Measurements from ENCODE around the gene LPAR1.

The LPAR1 gene

DNA sequence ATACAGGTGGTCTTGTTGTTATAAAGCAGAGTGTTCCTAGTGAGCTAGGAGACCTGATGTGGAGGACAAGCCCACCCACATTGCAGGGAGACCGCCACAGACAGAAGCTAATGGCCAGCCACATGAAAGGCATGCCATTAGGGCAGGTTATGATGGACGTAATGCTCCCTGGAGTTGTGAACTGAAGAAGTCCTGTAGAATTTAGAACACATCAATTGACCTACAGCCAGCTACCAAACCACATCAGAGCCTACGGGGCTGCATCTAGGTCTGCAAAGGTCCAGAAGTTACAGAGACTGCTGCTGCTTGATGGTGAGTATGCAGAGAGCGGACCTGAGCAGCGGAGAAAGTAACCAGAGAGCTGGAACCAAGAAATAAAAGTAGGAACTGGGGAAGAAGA is 116.6 kb downstream of the LPAR1 start:
- DNase-seq (ENCODE audit: low read depth, low spot score): no peak

DNA sequence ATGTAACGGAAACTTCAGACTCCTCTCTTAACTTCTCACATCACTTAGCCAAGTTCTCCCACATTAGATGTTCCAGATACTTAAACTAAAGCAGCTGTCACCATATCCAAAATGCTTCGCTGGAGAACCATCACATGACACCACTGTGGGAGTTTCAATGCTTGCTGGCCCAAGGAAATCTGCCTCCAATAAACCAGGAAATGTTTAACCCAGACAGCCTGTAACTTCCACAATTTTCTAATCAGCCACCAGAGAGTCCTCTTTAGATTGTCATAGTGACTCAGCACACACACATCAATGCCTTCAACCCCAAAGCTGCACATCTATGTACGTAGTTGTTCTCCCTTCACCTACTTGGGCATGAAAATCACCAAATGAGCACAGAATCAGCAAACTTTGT is 118.7 kb downstream of the LPAR1 start:
- no peak for DNase-seq (ENCODE audit: low read depth, low spot score)

DNA sequence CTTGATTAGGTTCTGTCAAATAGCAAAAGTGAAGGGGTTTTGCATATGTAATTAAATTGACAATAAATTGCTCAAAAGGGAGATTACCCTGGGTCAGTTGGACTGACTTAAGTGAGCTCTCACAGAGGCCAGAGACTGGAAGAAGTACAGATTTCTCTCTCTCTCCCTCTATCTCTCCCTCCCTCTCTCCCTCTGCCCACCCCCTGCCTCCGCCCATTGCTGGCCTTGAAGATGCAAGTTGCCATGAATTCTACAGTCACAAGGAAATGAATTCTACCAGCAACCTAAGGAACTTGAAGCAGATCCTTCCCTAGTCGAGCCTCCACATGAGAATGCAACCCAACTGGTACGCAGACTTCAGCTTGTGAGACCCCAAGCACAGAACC is 119.2 kb downstream of the LPAR1 start:
- DNase-seq (ENCODE audit: low read depth, low spot score): no peak

DNA sequence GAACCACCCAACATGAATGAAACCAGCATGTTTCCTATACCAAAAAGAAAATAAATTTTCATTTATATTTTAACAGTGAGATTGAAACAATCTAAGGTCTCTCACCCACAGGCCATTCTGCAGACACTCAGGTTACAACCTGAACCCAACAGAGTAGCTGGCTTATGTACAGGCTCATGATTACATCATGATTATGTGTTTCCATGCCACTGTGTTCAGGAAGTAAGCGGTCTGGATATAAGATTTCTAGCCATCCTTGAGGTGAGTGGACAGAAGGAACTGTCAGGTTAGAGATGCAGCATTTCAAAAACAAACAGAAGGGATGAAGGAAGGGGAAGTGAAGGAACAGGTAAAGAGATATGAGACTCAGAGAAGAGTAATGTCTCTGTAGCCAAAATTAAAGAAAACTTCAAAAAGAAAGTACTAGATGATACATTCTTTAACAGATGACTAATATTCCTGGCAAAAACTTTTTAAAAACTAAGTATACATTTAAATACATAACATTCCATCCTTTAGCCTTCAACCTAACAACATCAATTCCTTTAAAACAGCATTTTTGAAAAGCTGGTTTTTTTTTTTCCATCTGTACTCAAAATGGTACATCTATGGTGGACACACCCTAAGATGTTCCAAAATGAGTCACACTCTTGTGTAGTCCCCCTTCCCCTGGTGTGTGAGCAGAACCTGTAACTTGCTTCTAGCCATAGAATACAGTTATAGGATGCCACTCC is 119.8 kb downstream of the LPAR1 start:
- DNase-seq (ENCODE audit: low read depth, low spot score): no peak

DNA sequence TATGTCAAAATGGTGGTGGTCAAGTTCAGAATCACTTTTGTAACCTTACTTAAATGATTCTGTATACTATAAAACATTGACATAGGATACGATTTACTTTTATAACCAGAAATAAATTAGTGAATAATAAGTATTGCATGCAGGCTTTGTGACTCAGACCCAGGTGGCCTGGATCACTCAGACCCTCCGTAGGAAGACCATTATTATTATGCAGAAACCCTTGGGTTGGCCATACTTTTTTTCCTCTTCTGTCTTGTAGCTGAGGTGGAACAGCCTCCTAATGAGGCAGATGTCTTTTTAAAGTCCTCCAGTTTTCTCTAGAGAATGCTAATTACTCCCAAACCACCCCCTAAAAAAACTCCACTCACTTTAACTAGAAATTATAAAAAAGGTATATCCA is 121.9 kb downstream of the LPAR1 start:
- no peak for DNase-seq (ENCODE audit: low read depth, low spot score)

DNA sequence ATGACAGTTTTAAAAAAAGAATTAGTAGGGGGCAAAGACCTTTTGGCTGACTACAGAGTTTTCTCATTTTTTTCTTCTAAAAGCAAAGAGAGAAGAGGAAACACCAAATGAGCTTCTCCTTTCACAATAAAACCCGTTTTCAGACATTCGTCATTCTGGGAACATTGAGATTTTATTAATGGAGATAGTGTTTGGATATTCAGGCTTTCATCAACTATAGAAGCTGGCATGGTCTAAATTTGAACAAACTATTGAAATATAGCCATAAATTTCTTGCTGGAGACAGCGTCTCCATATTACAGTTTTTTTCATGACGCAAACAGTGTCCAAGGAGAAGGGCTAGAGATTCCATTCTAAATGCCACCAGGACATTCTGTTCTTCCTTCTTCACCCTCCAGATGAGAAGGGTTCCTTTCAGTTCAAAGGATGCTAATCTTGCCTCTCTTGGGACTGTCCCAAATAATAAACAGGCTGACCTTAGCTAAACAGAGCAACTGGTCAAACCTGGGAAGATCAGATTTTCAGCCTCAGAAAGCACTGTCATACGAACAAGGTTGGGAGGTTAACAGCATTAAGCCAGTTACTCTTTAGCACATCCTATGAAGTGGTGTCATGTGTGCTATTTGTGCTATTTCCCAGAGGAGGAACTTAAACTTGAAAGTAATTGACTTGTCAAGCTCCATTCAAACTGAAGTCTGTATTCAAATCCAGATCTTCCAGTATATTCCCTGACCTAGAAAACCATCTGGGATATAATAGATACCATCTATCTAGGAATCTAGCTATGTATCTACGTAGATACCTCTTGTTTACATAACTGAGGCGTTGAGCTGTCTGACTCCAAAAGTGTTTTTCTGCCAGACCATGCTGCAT is 125.6 kb downstream of the LPAR1 start:
- no peak for DNase-seq (ENCODE audit: low read depth, low spot score)

DNA sequence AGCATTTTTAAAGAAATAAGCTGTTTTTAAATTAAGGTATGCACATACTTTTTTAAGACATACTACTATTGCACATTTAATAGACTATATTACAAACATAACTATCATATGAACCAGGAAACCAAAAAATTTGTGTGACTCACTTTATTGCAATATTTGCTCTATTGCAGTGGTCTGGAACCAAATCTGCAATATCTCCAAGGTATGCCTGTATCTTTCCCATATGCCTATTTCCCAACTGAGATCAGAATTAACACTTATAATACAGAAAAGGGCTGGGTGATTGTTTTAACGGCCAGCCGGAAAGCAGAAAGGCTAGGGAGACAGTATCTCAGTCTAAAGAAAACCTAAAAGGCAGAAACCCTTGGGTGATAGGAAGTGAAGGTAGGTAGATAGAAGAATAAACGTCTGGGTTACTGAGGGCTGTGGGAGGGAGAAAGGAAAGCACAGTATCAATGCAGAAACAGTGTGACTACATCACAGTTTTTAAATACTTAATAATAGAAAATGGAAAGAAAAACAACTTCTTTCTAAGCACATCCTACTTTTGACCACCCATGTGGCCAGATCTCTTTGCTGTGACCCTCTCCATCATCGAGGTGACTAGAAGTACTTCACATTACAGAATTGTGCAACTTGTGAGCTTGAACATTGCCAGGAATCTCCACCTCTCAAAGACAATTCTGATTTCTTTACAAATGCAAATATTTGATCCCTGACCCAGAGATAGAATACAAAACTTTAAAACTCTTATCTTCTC is 126.4 kb downstream of the LPAR1 start:
- DNase-seq (ENCODE audit: low read depth, low spot score): no peak

DNA sequence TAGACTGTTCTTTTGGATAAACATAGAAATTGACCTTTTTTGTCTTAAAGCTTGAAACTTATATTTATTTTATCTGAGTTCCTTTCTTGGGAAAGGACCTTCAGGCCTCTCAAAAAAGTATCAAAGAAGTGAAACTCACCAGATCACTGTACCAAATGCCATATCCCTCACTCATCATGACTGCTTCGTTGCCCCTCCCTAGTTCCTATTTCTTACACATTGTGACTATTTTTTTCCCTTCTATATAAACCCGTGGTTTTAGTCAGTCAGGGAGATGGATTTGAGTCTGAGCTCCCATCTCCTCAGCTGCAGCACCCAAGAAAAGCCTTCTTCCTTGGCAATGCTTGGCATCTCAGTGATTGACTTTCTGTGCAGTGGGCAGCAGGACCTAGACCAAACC is 129.4 kb downstream of the LPAR1 start:
- no peak for DNase-seq (ENCODE audit: low read depth, low spot score)

DNA sequence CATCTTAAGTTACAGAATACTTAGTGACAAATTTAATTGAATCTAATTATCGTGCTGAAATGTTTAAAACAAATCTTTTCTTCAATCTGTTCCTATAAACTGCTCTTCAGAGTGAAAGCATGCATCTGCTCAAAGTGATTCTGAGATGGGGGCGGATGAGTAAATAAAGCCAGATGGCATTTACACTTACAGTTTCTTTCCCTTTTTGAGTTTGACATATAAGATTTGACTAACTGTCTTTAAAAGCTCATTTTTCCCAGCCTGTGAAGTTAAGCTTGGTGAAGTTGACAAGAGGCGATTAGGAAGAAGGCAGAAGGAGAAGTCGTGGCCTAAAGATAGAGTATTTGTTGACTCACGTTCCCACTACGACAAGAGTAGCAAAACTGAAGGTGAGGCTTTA is 137.4 kb downstream of the LPAR1 start:
- DNase-seq (ENCODE audit: low read depth, low spot score): no peak

DNA sequence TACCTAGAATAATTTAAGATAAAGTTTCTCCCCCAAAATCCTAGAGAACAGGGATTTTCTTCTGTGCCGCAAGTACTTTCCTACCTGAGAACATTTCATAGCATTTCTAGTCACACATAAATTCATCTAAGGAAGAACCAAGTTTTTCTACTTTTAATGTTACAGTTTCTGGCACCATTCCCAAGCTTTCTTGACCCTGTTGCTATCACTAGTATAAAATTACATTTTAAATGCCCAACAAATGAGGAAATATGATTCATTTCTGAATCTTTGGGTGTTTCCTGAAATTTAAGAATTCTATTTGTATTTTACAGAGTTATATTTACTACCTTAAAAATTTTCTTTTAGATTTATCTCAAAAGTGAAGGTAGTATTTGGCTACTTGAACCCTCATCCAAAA is 137.8 kb downstream of the LPAR1 start:
- DNase-seq (ENCODE audit: low read depth, low spot score): no peak

DNA sequence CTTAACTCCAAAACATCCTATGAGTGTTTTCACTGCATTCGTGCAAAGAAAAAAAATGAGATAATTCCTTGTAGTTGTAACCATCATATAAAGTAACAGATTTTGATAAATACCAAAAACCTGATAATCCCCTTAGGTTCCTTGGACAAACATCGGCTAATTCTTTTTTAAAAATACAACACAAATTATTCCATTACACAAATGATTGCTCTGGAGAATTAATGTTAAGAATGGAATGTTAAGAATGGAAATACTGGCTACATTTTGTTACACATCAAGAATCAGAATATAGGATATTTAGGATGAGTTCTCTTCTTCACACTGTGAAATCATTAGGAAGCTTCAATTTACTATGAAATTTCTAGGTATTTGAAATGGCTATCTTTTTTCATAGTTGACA is 139.4 kb downstream of the LPAR1 start:
- no peak for DNase-seq (ENCODE audit: low read depth, low spot score)

DNA sequence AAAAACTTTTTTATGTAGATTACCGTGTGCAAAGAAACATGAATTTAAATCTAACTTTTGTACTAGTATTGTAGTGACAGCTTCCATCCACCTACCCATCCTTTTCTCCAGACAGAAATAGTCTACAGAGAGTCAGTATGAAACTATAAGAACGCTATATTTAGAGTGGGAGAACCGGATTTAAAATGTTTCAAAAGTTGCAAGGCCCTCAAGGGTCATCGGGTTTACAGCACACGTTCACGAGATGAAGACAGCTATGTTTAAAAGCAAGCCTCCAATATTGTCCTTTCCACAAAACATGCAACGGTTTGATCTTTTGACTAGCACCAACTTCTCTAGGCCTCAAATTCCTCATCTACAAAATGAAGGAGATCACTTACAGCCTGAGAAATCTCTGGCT is 139.9 kb downstream of the LPAR1 start:
- no peak for DNase-seq (ENCODE audit: low read depth, low spot score)

DNA sequence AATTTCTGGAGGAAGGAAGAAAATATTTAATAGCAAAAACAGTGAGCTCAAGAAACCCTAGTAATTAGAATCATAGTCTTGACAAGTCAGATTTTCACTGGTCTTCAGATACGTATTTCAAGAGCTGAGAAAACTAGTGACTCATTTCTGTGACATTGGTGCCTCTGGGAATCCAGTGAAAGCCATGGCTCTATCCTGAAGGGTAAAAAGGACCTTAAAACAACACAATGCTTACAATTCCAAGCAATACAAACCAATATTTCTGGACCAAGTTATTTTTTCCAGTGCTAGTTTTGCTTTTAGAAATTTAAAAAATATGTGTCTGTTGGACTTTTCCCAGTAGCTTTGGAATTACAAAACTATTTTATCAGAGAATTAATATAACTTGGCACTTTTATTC is 140.3 kb downstream of the LPAR1 start:
- DNase-seq (ENCODE audit: low read depth, low spot score): no peak

DNA sequence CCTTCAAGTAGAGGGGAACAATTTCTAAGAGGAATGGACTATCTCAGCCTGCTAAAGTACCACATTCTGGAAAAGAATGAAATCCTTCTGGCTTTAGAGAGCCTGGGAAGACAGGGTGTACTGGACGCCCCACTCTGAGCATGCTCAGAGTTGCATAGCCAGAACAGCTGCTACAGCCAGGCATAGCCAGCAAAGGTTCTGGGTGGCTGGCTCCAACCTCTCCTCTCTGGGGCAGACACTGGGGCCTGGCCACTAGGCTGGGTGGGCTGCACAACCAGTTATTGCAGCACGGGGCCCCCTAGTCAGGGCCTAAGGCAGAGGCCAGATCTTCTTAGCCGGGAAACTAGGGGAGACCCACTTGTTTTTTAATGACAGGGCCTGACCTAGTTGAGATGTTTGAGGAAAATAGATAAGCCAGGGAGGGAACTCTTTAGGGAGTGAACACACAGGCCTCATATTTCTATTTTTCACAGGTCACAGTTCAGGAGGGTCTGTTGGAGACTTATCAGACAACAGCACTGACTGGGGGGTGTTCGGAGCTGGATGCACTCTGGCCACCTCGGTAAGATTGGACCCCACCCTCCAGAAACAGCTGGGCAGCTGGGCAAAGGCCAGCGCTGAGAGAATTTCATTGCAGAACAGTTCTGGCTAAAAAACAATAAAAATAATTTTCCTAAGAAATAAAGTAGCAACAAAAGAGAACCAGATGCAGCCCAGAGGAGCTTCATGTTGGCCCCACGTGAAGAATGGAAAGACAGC is 142.9 kb downstream of the LPAR1 start:
- DNase-seq (ENCODE audit: low read depth, low spot score): no peak

DNA sequence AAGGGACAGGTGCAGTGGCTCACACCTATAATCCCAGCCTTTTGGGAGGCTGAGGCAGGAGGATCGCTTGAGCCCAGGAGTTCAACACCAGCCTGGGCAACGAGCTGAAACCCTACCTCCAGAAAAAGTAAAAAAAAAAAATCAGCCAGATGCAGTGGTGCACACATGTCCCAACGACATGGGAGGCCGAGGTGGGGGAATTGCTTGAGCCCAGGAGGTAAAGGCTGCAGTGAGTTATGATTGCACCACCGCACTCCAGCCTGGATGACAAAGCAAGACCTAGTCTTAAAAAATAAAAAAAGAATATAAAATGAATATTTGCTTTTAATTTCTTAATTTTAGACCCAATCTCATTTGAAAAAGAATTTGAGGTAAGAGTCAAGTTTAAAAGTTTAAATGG is 143.5 kb downstream of the LPAR1 start:
- DNase-seq (ENCODE audit: low read depth, low spot score): no peak

DNA sequence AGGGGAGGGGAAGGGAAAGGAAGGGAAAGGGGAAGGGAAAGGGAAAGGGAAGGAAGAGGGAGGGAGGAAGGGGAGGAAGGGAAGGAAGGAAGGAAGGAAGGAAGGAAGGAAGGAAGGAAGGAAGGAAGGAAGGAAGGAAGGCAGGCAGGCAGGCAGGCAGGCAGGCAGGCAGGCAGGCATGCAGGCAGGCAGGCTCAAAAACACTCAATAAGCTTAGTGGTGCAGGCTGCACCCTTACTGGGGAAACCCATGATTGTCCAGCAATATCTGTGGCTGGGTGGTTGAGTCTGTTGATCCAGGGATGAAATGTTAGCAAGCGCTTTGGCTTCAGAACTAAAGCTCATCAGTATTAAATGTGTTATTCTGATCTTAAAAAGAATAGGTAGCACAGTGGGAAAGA is 145.6 kb downstream of the LPAR1 start:
- DNase-seq (ENCODE audit: low read depth, low spot score): no peak

DNA sequence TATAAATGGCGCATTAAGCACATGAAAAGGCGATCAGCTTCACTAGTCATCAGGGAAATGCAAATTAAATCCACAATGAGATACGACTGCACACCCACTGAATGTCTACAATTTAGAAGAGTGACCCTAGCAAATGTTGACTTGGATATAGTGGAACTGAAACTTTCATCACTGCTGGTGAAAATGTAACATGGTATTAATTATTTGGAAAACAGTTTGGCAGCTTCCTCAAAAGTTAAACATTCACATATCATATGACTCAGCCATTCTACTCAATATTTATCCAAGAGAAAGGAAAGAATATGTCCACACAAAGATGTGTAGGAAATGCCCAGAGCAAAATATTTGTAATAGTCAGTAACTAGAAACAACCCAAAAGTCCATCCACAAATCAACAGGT is 146.5 kb downstream of the LPAR1 start:
- no peak for DNase-seq (ENCODE audit: low read depth, low spot score)

DNA sequence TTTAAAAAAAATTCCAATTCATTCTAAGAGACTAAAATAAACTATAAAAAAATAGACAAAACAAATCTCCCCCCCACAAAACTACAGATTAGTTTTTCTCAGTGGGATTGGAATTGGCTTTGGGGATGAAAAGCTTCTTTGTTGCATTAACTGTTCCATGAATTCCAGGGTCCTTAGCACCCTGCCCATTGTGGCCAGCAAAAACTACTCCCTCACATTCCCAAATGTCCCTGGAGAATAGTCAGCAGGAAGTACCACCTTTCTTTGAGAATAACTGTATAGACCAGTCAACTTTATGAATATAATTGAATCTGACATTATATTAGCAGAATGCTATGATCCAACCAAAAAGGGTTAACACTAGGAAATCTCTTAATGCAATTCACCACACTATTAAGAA is 147.9 kb downstream of the LPAR1 start:
- DNase-seq (ENCODE audit: low read depth, low spot score): no peak

DNA sequence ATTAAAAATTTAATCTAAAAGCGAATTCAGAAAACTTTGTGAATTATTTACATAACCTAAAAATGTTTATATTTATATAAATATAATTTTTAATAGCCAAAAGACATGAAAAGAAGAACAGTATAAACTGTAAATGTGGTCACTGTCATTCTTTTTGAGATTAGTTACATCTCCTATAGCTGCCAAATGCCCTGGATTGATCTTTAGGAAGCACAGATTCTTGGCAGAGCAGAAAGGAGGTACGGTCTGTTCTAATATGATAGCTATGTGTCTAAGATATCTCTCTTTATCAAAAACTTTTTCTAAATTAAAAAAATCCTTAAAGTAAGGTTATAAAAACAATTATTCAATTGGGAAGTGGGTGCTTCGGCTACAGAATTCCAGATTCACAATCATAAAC is 151.0 kb downstream of the LPAR1 start:
- no peak for DNase-seq (ENCODE audit: low read depth, low spot score)

DNA sequence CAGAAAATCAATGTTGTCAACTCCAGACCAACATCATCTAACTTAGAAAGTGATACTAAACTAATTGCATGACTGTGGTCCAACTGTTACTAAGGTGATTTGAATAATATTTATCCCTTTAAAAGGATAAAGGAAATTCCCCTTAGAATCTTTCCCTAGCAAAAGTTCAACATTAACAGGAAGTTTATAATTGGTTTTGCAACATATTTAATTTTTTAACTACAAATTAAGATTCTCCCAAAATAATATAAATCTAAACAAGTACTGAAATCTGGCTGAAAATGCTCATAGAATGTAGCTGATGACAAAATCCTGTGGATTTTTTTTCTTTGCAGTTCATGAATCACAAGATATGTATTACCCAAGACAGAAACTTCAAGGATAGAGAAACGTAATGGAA is 151.4 kb downstream of the LPAR1 start:
- no peak for DNase-seq (ENCODE audit: low read depth, low spot score)

DNA sequence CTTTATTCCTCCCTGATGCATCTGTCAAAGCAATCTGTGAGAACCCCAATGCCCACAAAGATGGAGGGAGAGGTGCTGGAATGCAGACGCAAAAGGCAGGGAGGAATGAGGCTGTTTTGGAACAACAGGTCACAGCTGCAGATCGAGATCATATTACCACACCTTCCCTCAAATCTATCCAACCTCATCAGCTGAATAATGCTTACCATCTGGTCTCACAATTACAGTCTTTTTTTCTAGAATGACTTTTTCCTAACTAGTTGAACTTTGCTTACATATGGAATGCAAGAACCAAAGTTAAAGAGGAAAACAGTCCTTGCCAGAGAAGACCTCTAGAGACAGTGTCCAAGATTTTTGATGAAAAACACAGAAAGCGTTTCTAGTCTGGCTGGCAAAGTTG is 158.1 kb downstream of the LPAR1 start:
- DNase-seq (ENCODE audit: low read depth, low spot score): no peak

DNA sequence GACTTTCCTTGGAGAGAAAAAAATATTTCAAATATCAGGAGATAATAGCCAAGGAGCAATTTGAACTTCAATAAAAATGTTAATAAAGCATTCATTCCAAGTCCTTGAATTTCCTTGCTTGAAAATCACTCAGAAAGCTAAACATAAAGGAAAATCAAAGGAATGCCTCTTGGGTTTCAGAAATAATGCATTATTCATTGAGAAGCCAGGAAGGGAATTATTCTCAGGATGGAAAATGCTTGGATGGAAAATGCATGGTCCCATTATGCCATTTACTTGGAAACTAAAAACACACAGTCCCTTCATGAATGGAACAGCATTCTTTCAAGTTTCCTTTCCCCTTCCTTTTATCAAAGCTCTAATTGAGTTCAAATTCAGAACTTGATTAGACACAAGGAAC is 160.9 kb downstream of the LPAR1 start:
- DNase-seq (ENCODE audit: low read depth, low spot score): no peak
